DOHH2 (cell line): ENCODE measurements around the gene KCNQ1.

ENCODE experiments used
- CTCF ChIP-seq: fragments of 200-600 bp; sonication (generic); IDR thresholded peaks from one replicate; pipeline ENCODE4 v1.5.1; 2014; ENCODE audit warnings: antibody characterized with exemption, mild to moderate bottlenecking, low read depth, low read length; ENCODE audit not compliant: poor library complexity, severe bottlenecking
- EZH2phosphoT487 ChIP-seq: fragments of 200-600 bp; sonication (generic); IDR thresholded peaks from 2 replicates; pipeline ENCODE4 v1.6.1; 2017; ENCODE audit warnings: borderline replicate concordance, mild to moderate bottlenecking, antibody characterized with exemption, low read length, moderate library complexity, mixed read lengths

- TF ChIP-seq CTCF (no peak), EZH2phosphoT487 (no peak)
These were observed 279.3 kb downstream of the KCNQ1 start for GRCh38 chr11:2724104-2724503.
